BJ (cell line): Measurements from ENCODE around the gene HOXA3. TPM values are rescaled to one million over a fixed set of nuclear protein-coding genes. Genes with fewer than 3 reads are reported as not detected.

ENCODE experiments used
- CTCF ChIA-PET: fragments of 350-600 bp; formaldehyde crosslinking; extraction: SDS; loops from one replicate; lab custom pipeline; 2021; ENCODE audit warnings: antibody characterized with exemption, inconsistent platforms; lab: Yijun Ruan, JAX
- POLR2A ChIA-PET: fragments of 300-600 bp; sonication (Branson Sonifier 250); formaldehyde crosslinking; extraction: SDS; loops from one replicate; lab custom pipeline; 2021; ENCODE audit warnings: antibody characterized with exemption; lab: Charles Lee
- DNase-seq: peaks from one replicate; pipeline ENCODE4 v3.0.0-alpha.2; 2011; ENCODE audit warnings: low read depth
- H3K27me3 ChIP-seq: 2 replicates; pipeline ENCODE4 v1.6.0; 2011; ENCODE audit warnings: low read length; ENCODE audit not compliant: control insufficient read depth, insufficient read depth
- H3K36me3 ChIP-seq: 2 replicates; pipeline ENCODE4 v1.5.1; 2011; ENCODE audit warnings: low read length; ENCODE audit not compliant: control insufficient read depth, insufficient read depth
- H3K4me3 ChIP-seq: 2 replicates; pipeline ENCODE4 v1.5.1; 2011; ENCODE audit warnings: low read depth, mild to moderate bottlenecking, control low read depth, low read length
- CTCF ChIP-seq: IDR thresholded peaks from 2 replicates; pipeline ENCODE4 v1.5.1; 2011; ENCODE audit warnings: low read depth, mild to moderate bottlenecking, control low read depth, inconsistent platforms, low read length, moderate library complexity; ENCODE audit not compliant: insufficient read depth
- polyA plus RNA-seq: library from polyadenylated mRNA; depleted of rRNA; stranded (reverse); fragments of >200 nt; gene quantifications from 2 replicates; pipeline ENCODE4 v1.2.3, GENCODE V29; 2011

The HOXA3 gene
- polyA plus RNA-seq, 1 experiment = 0.15 TPM

GRCh38 chr7:27118580-27118979 lies 33.8 kb downstream of the HOXA3 start:
- Histone ChIP-seq H3K36me3 (no peaks in the 10 kb centered on the region; the same call in 1 of the 2 replicates), H3K27me3 (peaks cover 8% of the 10 kb centered on the region; the same call in 1 of the 2 replicates), H3K4me3 (no peak overlapping the region)
- ChIA-PET POLR2A (no interaction called here), CTCF (interaction anchor here (1.8 kb wide), 1 partner anchor 13 kb away, joined by 4 read pairs; no protein-coding TSS in a partner anchor)
- no peak for TF ChIP-seq CTCF
- DNase-seq = no peak

GRCh38 chr7:27117887-27118491 lies 34.4 kb downstream of the HOXA3 start:
- CTCF ChIA-PET = interaction anchor here (1.8 kb wide), 1 partner anchor 12 kb away, joined by 4 read pairs; no protein-coding TSS in a partner anchor
- Histone ChIP-seq H3K27me3 (peaks cover 10% of the 10 kb centered on the region; the same call in 1 of the 2 replicates), H3K4me3 (no peak overlapping the region), H3K36me3 (no peaks in the 10 kb centered on the region; the same call in 1 of the 2 replicates)
- no peak for TF ChIP-seq CTCF
- POLR2A ChIA-PET = no interaction called here
- no peak for DNase-seq

- peaks cover 10% of the 10 kb centered on the region; the same call in 1 of the 2 replicates for H3K27me3 ChIP-seq
- no peaks in the 10 kb centered on the region; the same call in 1 of the 2 replicates for H3K36me3 ChIP-seq
- TF ChIP-seq CTCF = no peak
- POLR2A ChIA-PET = no interaction called here
- CTCF ChIA-PET = interaction anchor here (1.0 to 1.2 kb wide), 2 partner anchors 13 to 45 kb away, joined by 3 to 4 read pairs; partner anchors contain the start of gene HOXA4
- no peak overlapping the region for H3K4me3 ChIP-seq
- DNase-seq = no peak
Measured at GRCh38 chr7:27116962-27117886, 35.2 kb downstream of the HOXA3 start.

GRCh38 chr7:27116031-27116961 lies 36.1 kb downstream of the HOXA3 start:
- DNase-seq = no peak

More at GRCh38 chr7:27116031-27116961, 36.1 kb downstream of the HOXA3 start:
- CTCF ChIA-PET = interaction anchor here (1.0 to 1.2 kb wide), 2 partner anchors 14 to 44 kb away, joined by 3 to 4 read pairs; partner anchors contain the start of gene HOXA4
- POLR2A ChIA-PET = no interaction called here
- peaks cover 12% of the 10 kb centered on the region for H3K27me3 ChIP-seq
- H3K4me3 ChIP-seq = no peak overlapping the region
- no peaks in the 10 kb centered on the region; the same call in 1 of the 2 replicates for H3K36me3 ChIP-seq
- TF ChIP-seq CTCF = no peak
